ENCODE data around the gene TIAM1.

The TIAM1 gene

DNA sequence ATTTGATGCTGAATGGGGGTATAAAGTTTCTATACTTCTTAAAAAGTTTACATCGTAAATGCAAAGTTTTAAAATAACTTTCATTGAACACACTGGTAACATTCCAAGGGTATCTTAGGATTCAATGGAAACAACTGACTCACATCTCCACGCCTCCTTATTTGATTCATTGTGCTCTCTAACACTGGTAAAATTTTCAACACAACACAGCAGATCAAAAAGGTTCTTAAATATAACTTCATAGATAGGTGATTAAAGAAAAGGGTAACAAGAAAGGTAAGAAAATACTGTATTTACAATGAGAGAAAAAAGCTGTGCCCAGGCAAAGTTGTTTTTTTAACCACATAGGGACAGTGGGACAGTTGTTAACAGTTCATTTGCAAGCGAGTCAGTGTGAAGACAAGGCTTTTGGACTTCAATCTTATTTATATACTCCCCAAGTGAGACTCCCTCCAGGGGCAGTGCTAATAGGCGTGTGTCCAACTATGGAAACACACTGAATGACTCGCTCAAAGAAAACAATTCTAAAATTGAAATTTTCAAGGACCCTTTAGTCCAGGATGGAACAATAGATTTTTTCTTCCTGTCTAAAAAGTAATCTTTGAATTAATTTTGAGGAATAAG lies 140.5 kb downstream of the TIAM1 start:
- H3K4me3 ChIP-seq (ENCODE audit: low read depth, low read length) = no peak overlapping the region
- TF ChIP-seq, protein P1, sequence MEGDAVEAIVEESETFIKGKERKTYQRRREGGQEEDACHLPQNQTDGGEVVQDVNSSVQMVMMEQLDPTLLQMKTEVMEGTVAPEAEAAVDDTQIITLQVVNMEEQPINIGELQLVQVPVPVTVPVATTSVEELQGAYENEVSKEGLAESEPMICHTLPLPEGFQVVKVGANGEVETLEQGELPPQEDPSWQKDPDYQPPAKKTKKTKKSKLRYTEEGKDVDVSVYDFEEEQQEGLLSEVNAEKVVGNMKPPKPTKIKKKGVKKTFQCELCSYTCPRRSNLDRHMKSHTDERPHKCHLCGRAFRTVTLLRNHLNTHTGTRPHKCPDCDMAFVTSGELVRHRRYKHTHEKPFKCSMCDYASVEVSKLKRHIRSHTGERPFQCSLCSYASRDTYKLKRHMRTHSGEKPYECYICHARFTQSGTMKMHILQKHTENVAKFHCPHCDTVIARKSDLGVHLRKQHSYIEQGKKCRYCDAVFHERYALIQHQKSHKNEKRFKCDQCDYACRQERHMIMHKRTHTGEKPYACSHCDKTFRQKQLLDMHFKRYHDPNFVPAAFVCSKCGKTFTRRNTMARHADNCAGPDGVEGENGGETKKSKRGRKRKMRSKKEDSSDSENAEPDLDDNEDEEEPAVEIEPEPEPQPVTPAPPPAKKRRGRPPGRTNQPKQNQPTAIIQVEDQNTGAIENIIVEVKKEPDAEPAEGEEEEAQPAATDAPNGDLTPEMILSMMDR (IDR thresholded peaks at IDR 0.05; ENCODE audit: low read depth, low read length, missing control alignments) = no peak
- DNase-seq (ENCODE audit: low read depth) = no peak

DNA sequence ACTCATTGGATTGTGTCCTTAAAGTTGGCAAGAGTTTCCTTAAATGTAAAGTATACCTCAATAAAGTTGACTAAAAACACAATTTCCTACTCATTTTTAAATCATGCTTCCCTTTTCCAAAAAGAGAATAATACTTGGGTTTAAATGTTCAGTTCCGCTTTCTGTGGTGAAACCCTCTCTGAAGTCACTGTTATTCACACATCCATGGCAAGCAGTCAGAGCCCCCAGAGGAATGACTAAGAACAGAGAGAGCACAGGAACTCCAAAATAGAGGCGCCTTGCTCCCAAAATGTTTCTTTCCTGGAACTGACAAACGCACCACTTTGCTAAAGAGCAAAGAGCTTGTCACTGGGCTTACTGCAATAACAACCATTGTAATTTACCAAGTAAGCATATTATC lies 142.5 kb downstream of the TIAM1 start:
- TF ChIP-seq, protein P1 (IDR thresholded peaks at IDR 0.05; ENCODE audit: low read depth, low read length, missing control alignments) = no peak
- H3K4me3 ChIP-seq (ENCODE audit: low read depth, low read length) = no peak overlapping the region
- no peak for DNase-seq (ENCODE audit: low read depth)

DNA sequence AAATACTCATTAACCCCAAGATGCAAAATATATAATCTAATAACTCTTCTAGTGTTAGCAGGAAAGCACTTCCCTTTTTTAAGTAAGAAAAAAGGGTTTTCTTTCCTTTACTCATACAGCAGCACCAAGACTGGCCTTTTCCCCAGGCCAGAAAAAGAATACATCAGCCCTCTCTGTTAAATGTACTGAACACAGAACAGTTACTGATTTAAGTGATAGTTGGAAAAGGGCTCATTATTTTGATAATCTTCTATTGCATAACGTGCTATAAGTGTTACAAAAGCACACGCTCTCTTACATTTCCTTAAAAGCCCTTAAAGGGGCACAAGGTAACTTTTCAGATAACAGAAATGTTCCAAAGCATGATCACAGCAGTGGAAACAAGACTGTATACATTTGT lies 142.9 kb downstream of the TIAM1 start:
- TF ChIP-seq, protein P1 (IDR thresholded peaks at IDR 0.05; ENCODE audit: low read depth, low read length, missing control alignments) = no peak
- no peak overlapping the region for H3K4me3 ChIP-seq (ENCODE audit: low read depth, low read length)
- DNase-seq (ENCODE audit: low read depth) = no peak

DNA sequence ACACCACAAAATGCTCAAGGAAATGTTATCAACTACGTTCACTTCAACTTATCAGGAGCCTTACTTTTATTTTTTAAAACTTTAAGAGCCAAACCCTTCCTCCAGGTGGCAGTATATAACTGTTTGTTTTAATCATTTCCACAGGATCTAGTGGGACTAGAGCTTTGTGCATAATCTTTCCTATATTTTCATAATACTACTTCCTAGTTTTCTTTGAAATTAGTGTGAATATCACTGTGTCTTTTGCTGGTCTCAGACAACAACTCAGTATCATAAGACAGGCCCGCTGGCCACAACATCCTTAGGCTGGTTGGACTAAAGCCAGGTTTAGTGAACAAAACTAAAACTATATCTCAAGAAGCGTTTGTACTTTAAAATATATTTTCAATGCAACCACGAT lies 145.5 kb downstream of the TIAM1 start:
- TF ChIP-seq, protein P1 (IDR thresholded peaks at IDR 0.05; ENCODE audit: low read depth, low read length, missing control alignments) = peak; percentile 41
- DNase-seq (ENCODE audit: low read depth) = peak; percentile 16
- H3K4me3 ChIP-seq (ENCODE audit: low read depth, low read length) = no peak overlapping the region

DNA sequence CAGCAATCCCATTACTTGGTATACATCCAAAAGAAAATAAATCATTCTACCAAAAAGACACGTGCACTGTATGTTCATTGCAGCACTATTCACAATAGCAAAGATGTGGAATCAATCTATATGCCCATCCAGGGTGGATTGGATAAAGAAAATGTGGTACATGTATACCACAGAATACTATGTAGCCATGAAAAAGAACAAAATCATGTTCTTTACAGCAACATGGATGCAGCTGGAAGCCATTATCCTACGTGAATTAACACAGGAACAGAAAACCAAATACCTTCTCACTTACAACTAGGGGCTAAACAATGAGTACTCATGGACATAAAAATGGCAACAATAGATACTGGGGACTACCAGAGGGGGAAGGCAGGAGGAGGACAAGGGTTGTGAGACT lies 147.3 kb downstream of the TIAM1 start:
- no peak for DNase-seq (ENCODE audit: low read depth)
- TF ChIP-seq, protein P1 (IDR thresholded peaks at IDR 0.05; ENCODE audit: low read depth, low read length, missing control alignments) = no peak
- no peak overlapping the region for H3K4me3 ChIP-seq (ENCODE audit: low read depth, low read length)

DNA sequence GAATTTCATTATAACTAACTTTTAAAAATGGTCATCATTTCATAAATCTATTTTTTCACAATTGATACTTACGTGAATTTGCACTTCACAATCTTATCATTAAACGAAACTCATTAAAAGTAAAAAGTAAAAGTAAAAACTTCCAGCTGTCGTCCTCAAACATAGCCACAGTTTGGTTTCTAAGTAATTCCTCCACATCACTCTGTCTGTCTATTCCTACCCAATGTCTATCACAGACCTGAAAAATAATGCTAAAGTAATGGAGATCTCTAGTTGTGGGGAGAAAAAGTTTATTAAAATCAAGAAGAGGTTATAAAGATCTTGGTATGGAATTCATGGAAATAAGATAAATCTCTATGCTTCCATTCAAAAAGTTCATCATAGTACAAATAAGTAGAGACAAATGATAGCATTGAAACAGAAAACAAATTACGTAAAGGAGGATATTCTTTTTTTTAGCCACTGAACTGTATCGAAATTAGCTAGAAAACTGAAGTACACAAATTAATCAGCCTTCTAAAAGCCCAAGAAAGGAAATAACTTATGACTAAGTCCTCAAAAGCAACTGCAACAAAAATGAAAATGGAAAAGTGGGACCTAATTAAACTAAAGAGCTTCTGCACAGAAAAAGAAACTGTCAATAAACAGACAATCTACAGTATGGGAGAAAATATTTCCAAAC lies 148.6 kb downstream of the TIAM1 start:
- TF ChIP-seq, protein P1 (IDR thresholded peaks at IDR 0.05; ENCODE audit: low read depth, low read length, missing control alignments) = no peak
- H3K4me3 ChIP-seq (ENCODE audit: low read depth, low read length) = no peak overlapping the region
- DNase-seq (ENCODE audit: low read depth) = no peak

All from GM12864 (cell line).